ENCODE data around the gene DNAJC27.
A peak's percentile ranks its signal among the peaks of the same experiment; 100 is the strongest.
"Not testable (repeated sequence)": the region's sequence is repeated elsewhere in the genome, so short reads cannot be mapped to it uniquely, and the experiment has no call there.

The DNAJC27 gene

GRCh38 chr2:24971536-24972314 is at the start of gene DNAJC27:
Gene DNAJC27 (minus strand): TSS chr2:24971955. CDS start chr2:24971904, 51 bp downstream.
- TF ChIP-seq CTCF (IDR thresholded peaks at IDR 0.05): peak; percentile 21
- peaks cover 14 to 16% of the 10 kb centered on the region in 2 experiments for H3K4me1 ChIP-seq (ENCODE audit: control insufficient read depth in 1 of 2, insufficient read depth in 1 of 2, low read depth in 1 of 2, low read length in 1 of 2)
- H3K4me3 ChIP-seq (ENCODE audit: low read depth in 1 of 2, low read length in 1 of 2): peak within 1 kb of the TSS; percentile 70 to 79
- H3K9me3 ChIP-seq: no peaks in the 10 kb centered on the region
- no peaks in the 10 kb centered on the region for H3K27me3 ChIP-seq
- no peaks in the 10 kb centered on the region for H3K36me3 ChIP-seq
- H3K27ac ChIP-seq: peak within 1 kb of the TSS; percentile 92

GRCh38 chr2:25018681-25019080 is 46.9 kb upstream of the DNAJC27 start:
- Histone ChIP-seq H3K4me1 (ENCODE audit: control insufficient read depth in 1 of 2, insufficient read depth in 1 of 2, low read depth in 1 of 2, low read length in 1 of 2) (no peaks in the 10 kb centered on the region), H3K36me3 (no peaks in the 10 kb centered on the region), H3K4me3 (ENCODE audit: low read depth in 1 of 2, low read length in 1 of 2) (no peak overlapping the region), H3K27me3 (no peaks in the 10 kb centered on the region), H3K9me3 (no peaks in the 10 kb centered on the region), H3K27ac (no peak overlapping the region)
- no peak for TF ChIP-seq CTCF (IDR thresholded peaks at IDR 0.05)

GRCh38 chr2:25014631-25015030 is 42.9 kb upstream of the DNAJC27 start:
- H3K4me3 ChIP-seq (ENCODE audit: low read depth in 1 of 2, low read length in 1 of 2): no peak overlapping the region
- no peaks in the 10 kb centered on the region for H3K27me3 ChIP-seq
- no peak overlapping the region for H3K27ac ChIP-seq
- no peak for TF ChIP-seq CTCF (IDR thresholded peaks at IDR 0.05)
- H3K36me3 ChIP-seq: no peaks in the 10 kb centered on the region
- H3K4me1 ChIP-seq (ENCODE audit: control insufficient read depth in 1 of 2, insufficient read depth in 1 of 2, low read depth in 1 of 2, low read length in 1 of 2): no peaks in the 10 kb centered on the region
- H3K9me3 ChIP-seq: no peaks in the 10 kb centered on the region

- H3K27me3 ChIP-seq; H3K27ac ChIP-seq; H3K4me3 ChIP-seq (ENCODE audit: low read depth in 1 of 2, low read length in 1 of 2); H3K4me1 ChIP-seq (ENCODE audit: control insufficient read depth in 1 of 2, insufficient read depth in 1 of 2, low read depth in 1 of 2, low read length in 1 of 2); H3K36me3 ChIP-seq; H3K9me3 ChIP-seq: not testable (repeated sequence)
Measured at GRCh38 chr2:25011342-25011741, 39.6 kb upstream of the DNAJC27 start.

- Histone ChIP-seq H3K27ac (no peak overlapping the region), H3K4me1 (ENCODE audit: control insufficient read depth in 1 of 2, insufficient read depth in 1 of 2, low read depth in 1 of 2, low read length in 1 of 2) (no peaks in the 10 kb centered on the region), H3K36me3 (no peaks in the 10 kb centered on the region), H3K9me3 (no peaks in the 10 kb centered on the region), H3K27me3 (no peaks in the 10 kb centered on the region), H3K4me3 (ENCODE audit: low read depth in 1 of 2, low read length in 1 of 2) (no peak overlapping the region)
- TF ChIP-seq CTCF (IDR thresholded peaks at IDR 0.05): no peak
Measured at GRCh38 chr2:25009954-25010353, 38.2 kb upstream of the DNAJC27 start.

- no peaks in the 10 kb centered on the region for H3K9me3 ChIP-seq
- no peaks in the 10 kb centered on the region for H3K36me3 ChIP-seq
- TF ChIP-seq CTCF (IDR thresholded peaks at IDR 0.05): no peak
- H3K4me1 ChIP-seq (ENCODE audit: control insufficient read depth in 1 of 2, insufficient read depth in 1 of 2, low read depth in 1 of 2, low read length in 1 of 2): no peaks in the 10 kb centered on the region
- no peak overlapping the region for H3K27ac ChIP-seq
- H3K27me3 ChIP-seq: no peaks in the 10 kb centered on the region
- H3K4me3 ChIP-seq (ENCODE audit: low read depth in 1 of 2, low read length in 1 of 2): no peak overlapping the region
Measured at GRCh38 chr2:25002066-25002465, 30.3 kb upstream of the DNAJC27 start.
